Ovary (tissue), 3 donors: ENCODE measurements around the gene GALNT12.

Experiments used
- CTCF ChIP-seq, 3 donors: fragments of 450-650 bp in 2 of 3; fragments of 200-600 bp in 1 of 3; IDR thresholded peaks; one replicate each; pipeline versions ENCODE4 v1.5.1 to v1.8.0; 2016 to 2022; ENCODE audit warnings: antibody characterized with exemption in 3 of 3, mild to moderate bottlenecking in 1 of 3
- POLR2A ChIP-seq: fragments of 450-650 bp; IDR thresholded peaks from one replicate; pipeline ENCODE4 v1.6.1; 2017; ENCODE audit warnings: antibody characterized with exemption, mild to moderate bottlenecking, moderate library complexity
- donor health status: DM: no; HTN: no; CAD: no.

- TF ChIP-seq CTCF (IDR thresholded peaks at IDR 0.05) (no peak), POLR2A (no peak)
Observed at GRCh38 chr9:98836206-98836605, 28.7 kb downstream of the GALNT12 start.
